Measurements from ENCODE around the gene NUTM2B.
A peak's percentile ranks its signal among the peaks of the same experiment; 100 is the strongest.
"Not testable (repeated sequence)": the region's sequence is repeated elsewhere in the genome, so short reads cannot be mapped to it uniquely, and the experiment has no call there.

The NUTM2B gene

DNA sequence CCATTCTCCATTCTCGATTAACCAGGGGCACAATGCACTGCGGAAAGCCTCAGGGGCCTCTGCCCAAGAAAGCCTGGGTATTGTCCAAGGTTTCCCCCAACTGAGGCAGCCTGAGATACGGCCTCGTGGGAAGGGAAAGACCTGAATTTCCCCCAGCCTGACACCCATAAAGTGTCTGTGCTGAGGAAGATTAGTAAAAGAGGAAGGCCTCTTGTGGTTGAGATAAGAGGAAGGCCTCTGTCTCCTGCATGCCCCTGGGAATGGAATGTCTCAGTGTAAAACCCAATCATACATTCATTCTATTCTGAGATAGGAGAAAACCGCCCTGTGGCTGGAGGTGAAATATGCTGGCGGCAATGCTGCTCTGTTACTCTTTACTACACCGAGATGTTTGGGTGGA is 41.8 kb downstream of the NUTM2B start:
- not testable (repeated sequence) for DNase-seq (ENCODE audit: low spot score)

DNA sequence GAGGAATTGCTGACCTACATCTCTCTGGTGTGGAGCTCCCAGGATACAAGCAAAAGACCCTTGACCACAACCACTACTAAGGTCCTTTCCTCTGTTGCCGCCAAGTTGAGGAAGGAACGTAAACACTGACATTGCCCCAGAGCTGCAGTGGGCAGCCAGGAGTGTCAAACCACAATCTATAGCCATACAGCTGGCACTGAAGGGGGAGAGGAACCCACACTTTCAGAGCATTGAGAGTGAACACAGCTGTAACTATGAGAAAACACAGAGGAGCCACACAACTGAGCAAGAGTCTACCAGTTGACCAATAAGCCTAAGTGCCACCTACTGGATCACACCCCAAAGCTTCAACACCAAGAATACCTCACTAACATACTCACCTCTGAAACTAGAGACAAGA is 45.5 kb downstream of the NUTM2B start:
- not testable (repeated sequence) for DNase-seq (ENCODE audit: low spot score)

DNA sequence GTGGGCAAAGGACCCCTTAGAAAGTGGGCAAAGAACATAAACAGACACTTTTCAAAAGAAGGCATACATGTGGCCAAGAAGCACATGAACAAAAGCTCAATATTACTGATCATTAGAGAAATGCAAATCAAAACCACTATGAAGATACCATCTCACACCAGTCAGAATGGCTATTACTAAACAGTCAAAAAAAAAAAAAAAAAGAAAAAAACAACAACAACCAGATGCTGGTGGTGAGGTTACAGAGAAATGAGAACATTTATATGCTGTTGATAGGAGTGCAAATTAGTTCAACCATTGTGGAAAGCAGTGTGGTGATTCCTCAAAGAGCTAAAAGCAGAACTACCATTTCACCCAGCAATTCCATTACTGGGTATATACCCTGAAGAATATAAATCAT is 50.6 kb downstream of the NUTM2B start:
- not testable (repeated sequence) for DNase-seq (ENCODE audit: low spot score)

DNA sequence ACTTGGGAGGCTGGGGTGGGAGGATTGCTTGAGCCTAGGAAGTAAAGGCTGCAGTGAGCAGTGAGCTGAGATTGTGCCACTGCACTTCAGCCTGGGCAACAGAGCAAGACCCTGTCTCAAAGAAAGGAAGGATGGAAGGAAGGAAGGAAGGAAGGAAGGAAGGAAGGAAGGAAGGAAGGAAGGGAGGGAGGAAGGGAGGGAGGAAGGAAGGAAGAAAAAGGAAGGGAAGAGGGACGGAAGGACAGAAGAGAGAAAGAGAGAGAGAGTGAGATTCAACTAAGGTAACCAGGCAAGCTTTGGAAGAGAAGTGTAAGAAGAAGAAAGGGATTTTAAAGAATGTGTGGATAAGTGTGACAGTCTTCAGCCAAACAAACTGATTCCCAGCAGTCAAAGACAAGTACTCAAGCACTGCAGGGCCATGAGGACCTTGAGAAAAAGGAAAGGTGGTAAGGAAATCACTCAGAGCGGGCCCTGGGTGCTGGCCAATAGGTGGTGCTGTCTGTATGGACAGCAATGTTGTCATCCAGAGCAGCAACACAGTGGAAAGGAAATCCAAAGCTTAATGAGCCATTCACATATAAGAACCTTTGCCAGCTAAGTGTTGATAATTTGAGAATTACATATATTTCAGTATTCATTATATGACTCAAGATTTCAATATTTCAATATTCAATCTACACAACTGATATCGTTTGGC is 55.4 kb downstream of the NUTM2B start:
- peak; percentile 1 for DNase-seq (ENCODE audit: low spot score)
